Inferior parietal cortex (tissue), 1 donor: ENCODE results near the gene LAMA5.
A peak's percentile ranks its signal among the peaks of the same experiment; 100 is the strongest.

Experiments used
- DNase-seq: peaks from one replicate; pipeline ENCODE4 v3.0.0-alpha.2; 2016; ENCODE audit errors: extremely low spot score

The LAMA5 gene

GRCh38 chr20:62367136-62367632 is at the start of gene LAMA5:
LAMA5 (minus strand) TSS chr20:62367312; CDS start chr20:62367245, 67 bp downstream.
- no peak for DNase-seq

GRCh38 chr20:62415354-62416111 is 48.4 kb upstream of the LAMA5 start:
- DNase-seq, result no peak

GRCh38 chr20:62413896-62414481 is 46.9 kb upstream of the LAMA5 start:
- no peak for DNase-seq

- DNase-seq, result no peak
Measured at GRCh38 chr20:62413025-62413570, 46.0 kb upstream of the LAMA5 start.

GRCh38 chr20:62412194-62413024 is 45.3 kb upstream of the LAMA5 start:
- no peak for DNase-seq

GRCh38 chr20:62411479-62412193 is 44.5 kb upstream of the LAMA5 start:
- DNase-seq, result no peak

- no peak for DNase-seq
Measured at GRCh38 chr20:62410746-62411478, 43.8 kb upstream of the LAMA5 start.

- no peak for DNase-seq
Measured at GRCh38 chr20:62409931-62410745, 43.0 kb upstream of the LAMA5 start.

- no peak for DNase-seq
Measured at GRCh38 chr20:62409086-62409853, 42.2 kb upstream of the LAMA5 start.

GRCh38 chr20:62408640-62409039 is 41.5 kb upstream of the LAMA5 start:
- no peak for DNase-seq

GRCh38 chr20:62408055-62408454 is 40.9 kb upstream of the LAMA5 start:
- no peak for DNase-seq

- DNase-seq, result peak; percentile 91
Measured at GRCh38 chr20:62407221-62407992, 40.3 kb upstream of the LAMA5 start, which contains the start of gene CABLES2. CABLES2 (minus strand) TSS chr20:62407285; CDS start chr20:62407276, 9 bp downstream.

- DNase-seq, result no peak
Measured at GRCh38 chr20:62406635-62407176, 39.6 kb upstream of the LAMA5 start.

- no peak for DNase-seq
Measured at GRCh38 chr20:62405981-62406513, 38.9 kb upstream of the LAMA5 start.

GRCh38 chr20:62405108-62405980 is 38.2 kb upstream of the LAMA5 start:
- DNase-seq, result no peak

GRCh38 chr20:62404761-62405107 is 37.6 kb upstream of the LAMA5 start:
- no peak for DNase-seq
